Measurements from ENCODE around the gene OR7G2. TPM values are rescaled to one million over a fixed set of nuclear protein-coding genes. Genes with fewer than 3 reads are reported as not detected.

The OR7G2 gene
- total RNA-seq, 1 experiment from 2014 or later: not detected

- Histone ChIP-seq H3K56ac (ENCODE audit: insufficient read length, low read depth, low read length) (no peak overlapping the region), H3K23ac (ENCODE audit: insufficient read length, low read depth, low read length) (no peak overlapping the region), H3K79me1 (ENCODE audit: insufficient read depth, low read depth, low read length, poor library complexity, severe bottlenecking) (no peaks in the 10 kb centered on the region), H2AK5ac (ENCODE audit: insufficient read length, low read length) (no peak overlapping the region), H3K9ac (ENCODE audit: extremely low read depth, insufficient read length, low read length) (no peak overlapping the region), H3K4me1 (ENCODE audit: insufficient read depth, low read length) (no peaks in the 10 kb centered on the region), H3K4ac (ENCODE audit: low read depth, low read length) (no peak overlapping the region), H2BK12ac (ENCODE audit: insufficient read length, low read depth, low read length) (no peak overlapping the region), H4K8ac (replicated peaks; ENCODE audit: insufficient read length, low read depth, low read length) (no peak overlapping the region), H4K20me1 (ENCODE audit: control insufficient read depth, insufficient read depth, insufficient read length) (no peaks in the 10 kb centered on the region), H3K79me2 (ENCODE audit: insufficient read depth, low read length) (no peaks in the 10 kb centered on the region), H2BK15ac (ENCODE audit: low read depth, low read length) (no peak overlapping the region), H3K27me3 (ENCODE audit: insufficient read depth, low read length) (no peaks in the 10 kb centered on the region), H3T11ph (ENCODE audit: low read length) (no peak overlapping the region), H3K14ac (ENCODE audit: insufficient read depth, low read length) (no peak overlapping the region), H2BK5ac (ENCODE audit: insufficient read length, low read length) (no peak overlapping the region), H3K9me3 (ENCODE audit: control insufficient read depth, low read depth, low read length) (no peaks in the 10 kb centered on the region), H3K27ac (ENCODE audit: insufficient read length, low read depth, low read length) (no peak overlapping the region), H3K23me2 (ENCODE audit: insufficient read length, low read depth, low read length, poor library complexity, severe bottlenecking) (no peaks in the 10 kb centered on the region), H3K4me2 (ENCODE audit: insufficient read depth, insufficient read length, low read length) (no peak overlapping the region), H4K91ac (ENCODE audit: insufficient read length, low read depth, low read length) (no peak overlapping the region), H3K18ac (ENCODE audit: insufficient read length, low read depth, low read length) (no peak overlapping the region), H2BK20ac (ENCODE audit: low read depth, low read length, poor library complexity, severe bottlenecking) (no peak overlapping the region), H4K5ac (ENCODE audit: insufficient read length, low read depth, low read length) (no peak overlapping the region), H2BK120ac (ENCODE audit: low read depth, low read length, poor library complexity, severe bottlenecking) (no peak overlapping the region), H2AFZ (ENCODE audit: low read length) (no peak overlapping the region)
- WGBS (ENCODE audit: extremely low coverage, insufficient read length, low lambda C conversion rate): no CpG with 5 or more reads among the region's 12 CpGs
- DNase-seq: peak; percentile 75
- no peaks in the 10 kb centered on the region for H3K27me3 Mint-ChIP-seq (ENCODE audit: low read depth)
- no peak overlapping the region for H3K27ac Mint-ChIP-seq
- H3K36me3 Mint-ChIP-seq (ENCODE audit: insufficient read depth in 1 of 3, low read depth in 3 of 3): no peaks in the 10 kb centered on the region
- no peak for TF ChIP-seq CTCF (conservative IDR thresholded peaks at IDR 0.05)
- H3K4me3 Mint-ChIP-seq: no peak overlapping the region
- no peaks in the 10 kb centered on the region for H3K9me3 Mint-ChIP-seq
- H3K4me1 Mint-ChIP-seq: peaks cover 4 to 16% of the 10 kb centered on the region in 2 experiments; a peak in 3 of 4 replicates
Observed at GRCh38 chr19:9065457-9066014, 41.7 kb downstream of the OR7G2 start.
